AG04449 (cell line): Measurements from ENCODE around the gene FAM110A.

Experiments
- CTCF ChIA-PET: fragments of 350-600 bp; formaldehyde crosslinking; extraction: SDS; loops from one replicate; lab custom pipeline; 2021; ENCODE audit warnings: antibody characterized with exemption; lab: Yijun Ruan, JAX
- POLR2A ChIA-PET: fragments of 400-600, 350-600 bp; formaldehyde crosslinking; extraction: SDS; loops from one replicate; lab custom pipeline; 2020; ENCODE audit warnings: antibody characterized with exemption, inconsistent platforms; lab: Yijun Ruan, JAX
- DNase-seq: peaks from one replicate; pipeline ENCODE4 v3.0.0-alpha.2; 2010; ENCODE audit warnings: low read depth, low spot score
- H3K4me3 ChIP-seq: 2 replicates; pipeline ENCODE4 v1.5.1; 2011; ENCODE audit warnings: low read depth, mild to moderate bottlenecking, control low read depth, low read length
- CTCF ChIP-seq: IDR thresholded peaks from one replicate; pipeline ENCODE4 v1.5.1; 2011; ENCODE audit warnings: mild to moderate bottlenecking, moderate library complexity, low read length, control low read depth, inconsistent platforms; ENCODE audit not compliant: insufficient read depth; ENCODE audit errors: missing control alignments

FAM110A gene

DNA sequence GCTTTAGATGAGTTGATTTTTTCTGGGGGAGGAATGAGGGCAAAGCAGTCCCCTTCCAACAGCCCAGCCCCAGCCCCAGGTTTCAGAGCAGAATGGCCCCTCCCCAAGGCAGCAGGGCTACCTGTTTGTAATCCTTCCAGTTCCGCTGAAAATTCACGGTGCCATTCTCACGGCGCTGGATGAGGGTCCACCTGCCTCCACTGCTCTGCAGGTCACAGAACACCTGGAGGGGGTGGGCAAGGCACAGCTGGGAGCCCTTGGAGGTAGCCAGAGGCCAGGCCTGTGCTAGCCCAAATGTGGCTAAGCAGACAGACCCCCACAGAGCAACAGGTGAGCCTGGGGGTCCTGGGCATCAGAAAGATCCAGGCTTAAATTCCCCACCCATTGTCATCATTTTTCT is 46.1 kb downstream of the FAM110A start:
- ChIA-PET CTCF (interaction anchor here (0.9 kb wide), 1 partner anchor 229 kb away, joined by 3 read pairs; no protein-coding TSS in a partner anchor), POLR2A (no interaction called here)
- TF ChIP-seq CTCF, result no peak
- no peak for DNase-seq
- no peak overlapping the region for H3K4me3 ChIP-seq

DNA sequence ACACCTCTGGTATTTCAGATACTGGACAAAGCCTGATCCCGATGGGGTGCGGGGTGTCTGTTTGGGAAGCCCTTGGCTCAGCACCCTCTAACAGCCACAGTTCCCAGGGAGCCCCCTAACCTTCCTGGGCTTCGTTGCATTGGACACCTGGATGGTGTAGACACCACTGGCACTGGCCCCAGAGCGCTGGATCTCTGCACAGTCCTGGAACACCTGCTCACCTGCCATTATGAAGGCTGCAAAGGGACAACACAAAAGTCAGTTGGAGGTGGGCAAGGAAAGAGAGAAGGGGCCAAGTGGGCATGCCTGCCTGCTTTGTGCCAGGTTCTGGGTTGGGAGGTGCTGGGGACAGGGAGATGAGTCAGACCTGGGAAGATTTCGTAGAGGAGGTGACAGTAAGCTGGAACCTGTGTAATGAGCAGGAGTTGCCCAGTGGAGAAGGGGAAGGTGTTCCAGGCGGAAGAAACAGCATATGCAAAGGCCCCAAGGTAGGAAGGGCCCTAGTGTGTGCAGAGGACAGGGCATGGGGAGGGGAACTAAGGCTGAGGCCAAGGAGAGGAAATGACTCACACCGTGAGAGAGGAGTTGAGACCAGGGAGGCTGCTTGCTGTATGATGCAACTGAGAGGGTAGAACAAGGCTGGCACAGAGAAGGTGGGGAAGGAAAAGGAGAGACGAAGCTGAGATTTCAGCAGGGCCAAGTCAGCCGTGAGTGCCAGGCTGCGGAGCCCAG is 47.7 kb downstream of the FAM110A start:
- no peak for DNase-seq
- ChIA-PET CTCF (no interaction called here), POLR2A (no interaction called here)
- no peak for TF ChIP-seq CTCF
- no peak overlapping the region for H3K4me3 ChIP-seq

- no peak overlapping the region for H3K4me3 ChIP-seq
- no peak for DNase-seq
- no peak for TF ChIP-seq CTCF
- ChIA-PET CTCF (no interaction called here), POLR2A (no interaction called here)
Measured at GRCh38 chr20:881783-882144, 48.2 kb downstream of the FAM110A start.

GRCh38 chr20:884983-885952 is 51.8 kb downstream of the FAM110A start:
- DNase-seq, result no peak
- no peak for TF ChIP-seq CTCF
- CTCF ChIA-PET, result no interaction called here
- no peak overlapping the region for H3K4me3 ChIP-seq
- POLR2A ChIA-PET, result no interaction called here

- ChIA-PET CTCF (no interaction called here), POLR2A (no interaction called here)
- no peak for DNase-seq
- no peak for TF ChIP-seq CTCF
- no peak overlapping the region for H3K4me3 ChIP-seq
Measured at GRCh38 chr20:887137-887536, 53.6 kb downstream of the FAM110A start.

DNA sequence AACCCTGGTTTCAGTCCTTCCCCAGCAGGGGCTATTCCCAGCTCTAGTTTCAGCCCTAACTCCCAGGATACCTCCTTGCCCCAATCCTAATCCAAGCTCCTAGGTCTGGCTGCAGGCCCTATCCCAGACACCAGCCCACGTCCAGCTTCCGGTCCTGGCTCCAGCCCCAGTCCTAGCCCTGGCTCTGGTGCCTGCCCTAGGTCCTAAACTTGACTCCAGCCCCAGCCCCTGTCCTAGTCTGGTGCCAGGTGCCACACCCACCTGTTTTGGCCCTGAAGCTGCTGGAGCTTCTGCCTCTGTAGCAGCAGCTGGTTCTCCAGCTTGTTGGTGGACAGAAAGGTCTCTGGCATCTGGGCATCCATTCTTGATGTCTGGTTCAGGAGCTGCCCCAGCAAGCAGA is 54.5 kb downstream of the FAM110A start:
- no peak for DNase-seq
- POLR2A ChIA-PET, result no interaction called here
- CTCF ChIA-PET, result no interaction called here
- TF ChIP-seq CTCF, result no peak
- no peak overlapping the region for H3K4me3 ChIP-seq
